ENCODE data around the gene ERCC8.
"Not testable (repeated sequence)": the region's sequence is repeated elsewhere in the genome, so short reads cannot be mapped to it uniquely, and the experiment has no call there.

Gene ERCC8, protein sequence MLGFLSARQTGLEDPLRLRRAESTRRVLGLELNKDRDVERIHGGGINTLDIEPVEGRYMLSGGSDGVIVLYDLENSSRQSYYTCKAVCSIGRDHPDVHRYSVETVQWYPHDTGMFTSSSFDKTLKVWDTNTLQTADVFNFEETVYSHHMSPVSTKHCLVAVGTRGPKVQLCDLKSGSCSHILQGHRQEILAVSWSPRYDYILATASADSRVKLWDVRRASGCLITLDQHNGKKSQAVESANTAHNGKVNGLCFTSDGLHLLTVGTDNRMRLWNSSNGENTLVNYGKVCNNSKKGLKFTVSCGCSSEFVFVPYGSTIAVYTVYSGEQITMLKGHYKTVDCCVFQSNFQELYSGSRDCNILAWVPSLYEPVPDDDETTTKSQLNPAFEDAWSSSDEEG

GRCh38 chr5:60944904-60945812, at the start of gene ERCC8, which contains the start of gene NDUFAF2:
Gene ERCC8, minus strand, starts transcription at chr5:60945070. Its CDS starts 62 bp downstream, at chr5:60945008.
Gene NDUFAF2, plus strand, starts transcription at chr5:60945205. Its CDS starts 51 bp downstream, at chr5:60945256.
- peak; percentile 95 for DNase-seq (ENCODE audit: low read depth)

GRCh38 chr5:60993875-60994571, 49.2 kb upstream of the ERCC8 start:
- DNase-seq (ENCODE audit: low read depth): no peak

DNA sequence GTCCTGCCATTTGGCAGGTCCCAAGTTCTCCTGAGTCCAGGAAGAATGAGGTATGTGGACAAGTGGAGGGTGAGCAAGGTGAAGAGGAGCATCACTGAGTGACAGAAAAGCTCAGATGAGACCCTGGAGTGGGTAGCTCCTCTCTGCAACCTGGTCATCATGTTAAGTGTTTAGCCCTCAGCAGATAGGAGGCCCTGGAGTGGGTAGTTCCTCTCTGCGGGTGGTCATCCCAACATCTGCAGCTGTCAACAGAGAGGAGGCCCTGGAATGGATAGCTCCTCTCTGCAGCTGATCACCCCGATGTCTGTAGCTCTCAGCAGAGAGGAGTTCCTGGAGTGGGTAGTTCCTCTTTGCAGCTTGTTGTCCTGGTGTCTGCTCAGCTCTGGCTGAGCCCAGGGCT, 48.6 kb upstream of the ERCC8 start:
- DNase-seq (ENCODE audit: low read depth): no peak

- DNase-seq (ENCODE audit: low read depth): no peak
Measured at GRCh38 chr5:60992871-60993270, 48.0 kb upstream of the ERCC8 start.

- DNase-seq (ENCODE audit: low read depth): no peak
Measured at GRCh38 chr5:60989790-60990189, 44.9 kb upstream of the ERCC8 start.

GRCh38 chr5:60982127-60982526, 37.3 kb upstream of the ERCC8 start:
- DNase-seq (ENCODE audit: low read depth): not testable (repeated sequence)

DNA sequence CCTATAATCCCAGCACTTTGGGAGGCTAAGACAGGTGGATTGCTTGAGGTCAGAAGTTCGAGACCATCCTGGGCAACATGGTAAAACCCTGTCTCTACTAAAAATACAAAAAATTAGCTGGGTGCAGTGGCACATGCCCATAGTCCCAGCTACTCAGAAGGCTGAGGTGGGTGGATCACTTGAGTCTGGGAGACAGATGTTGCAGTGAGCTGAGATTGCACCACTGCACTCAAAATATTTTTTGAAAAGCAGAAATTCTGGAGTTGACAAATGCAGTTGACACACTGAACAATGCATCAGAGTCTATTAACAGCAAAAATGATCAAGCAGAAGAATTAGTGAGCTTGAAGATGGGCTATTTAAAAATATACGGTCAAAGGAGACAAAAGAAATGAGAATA, 35.6 kb upstream of the ERCC8 start:
- no peak for DNase-seq (ENCODE audit: low read depth)

- no peak for DNase-seq (ENCODE audit: low read depth)
Measured at GRCh38 chr5:60978968-60979367, 34.1 kb upstream of the ERCC8 start.

GRCh38 chr5:60977956-60978737, 33.3 kb upstream of the ERCC8 start:
- no peak for DNase-seq (ENCODE audit: low read depth)

DNA sequence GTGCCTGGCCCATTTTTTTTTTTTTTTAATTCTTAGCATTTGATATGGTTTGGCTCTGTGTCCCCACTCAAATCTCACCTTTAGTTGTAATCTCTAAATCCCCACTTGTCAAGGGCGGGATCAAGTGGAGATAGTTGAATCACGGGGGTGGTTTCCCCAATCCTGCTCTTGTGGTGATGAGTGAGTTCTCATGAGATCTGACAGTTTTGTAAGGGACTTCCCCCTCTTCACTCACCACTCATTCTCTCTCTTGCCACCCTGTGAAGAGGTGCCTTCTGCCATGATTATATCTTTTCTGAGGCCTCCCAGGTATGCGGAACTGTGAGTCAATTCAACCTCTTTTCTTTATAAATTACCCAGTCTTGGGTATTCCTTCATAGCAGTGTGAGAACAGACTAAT, 27.4 kb upstream of the ERCC8 start:
- no peak for DNase-seq (ENCODE audit: low read depth)

- peak; percentile 56 for DNase-seq (ENCODE audit: low read depth)
Measured at GRCh38 chr5:60961685-60962084, 16.8 kb upstream of the ERCC8 start.

GRCh38 chr5:60960591-60960990, 15.7 kb upstream of the ERCC8 start:
- peak; percentile 33 for DNase-seq (ENCODE audit: low read depth)

DNA sequence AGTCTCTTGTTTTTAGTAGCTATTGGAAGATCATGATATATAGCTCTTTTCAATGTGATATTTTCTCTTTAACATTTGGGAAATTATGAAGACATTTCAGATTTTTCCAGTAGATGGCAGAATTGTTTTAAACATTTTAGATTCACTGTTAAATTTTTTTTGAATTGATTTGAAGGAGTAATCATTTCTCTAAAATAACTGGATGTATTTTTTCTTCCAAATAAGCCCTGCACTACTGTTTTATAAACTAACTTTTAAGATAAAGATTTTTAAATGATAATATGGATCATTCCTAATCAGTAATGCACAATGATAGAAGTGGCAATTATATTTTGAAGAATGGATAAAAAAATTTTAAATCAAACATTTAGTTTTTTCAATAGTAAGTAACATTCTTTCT, 14.3 kb upstream of the ERCC8 start:
- peak; percentile 40 for DNase-seq (ENCODE audit: low read depth)

- DNase-seq (ENCODE audit: low read depth): no peak
Measured at GRCh38 chr5:60958712-60959111, 13.8 kb upstream of the ERCC8 start.

DNA sequence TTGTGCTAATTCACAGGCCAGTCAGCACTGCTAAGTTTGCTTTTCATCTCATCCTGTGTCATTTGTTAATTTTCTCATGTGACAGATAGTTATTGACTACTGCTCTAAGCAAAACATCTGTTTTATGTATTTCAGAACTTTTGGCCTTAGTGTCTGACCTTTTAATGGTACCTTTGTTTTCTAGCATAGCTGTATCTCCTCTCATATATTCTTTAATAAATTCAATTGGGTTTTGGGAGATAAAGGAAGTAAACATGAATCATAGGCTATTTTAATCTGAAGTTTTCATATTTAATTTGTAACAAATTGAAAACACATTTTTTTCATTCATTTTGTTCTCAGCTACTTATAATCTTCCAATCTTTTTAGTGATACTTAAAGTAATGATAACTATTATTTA, 13.2 kb upstream of the ERCC8 start:
- no peak for DNase-seq (ENCODE audit: low read depth)

DNA sequence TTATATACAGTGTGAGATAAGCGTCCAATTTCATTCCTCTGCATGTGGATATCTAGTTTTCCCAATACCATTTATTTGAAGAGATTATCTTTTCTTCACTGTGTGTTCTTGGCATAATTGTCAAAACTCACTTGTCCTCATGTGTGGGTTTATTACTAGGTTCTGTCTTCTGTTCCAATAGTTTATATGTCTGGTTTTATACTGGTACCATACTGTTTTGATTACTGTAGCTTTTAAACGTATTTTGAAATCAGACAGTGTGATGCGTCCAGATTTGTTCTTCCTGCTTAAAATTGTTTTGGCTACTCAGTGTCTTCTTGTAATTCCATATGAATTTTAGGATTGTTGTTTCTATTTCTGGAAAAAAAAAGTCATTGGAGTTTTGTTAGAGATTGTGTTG, 10.4 kb upstream of the ERCC8 start:
- no peak for DNase-seq (ENCODE audit: low read depth)

- no peak for DNase-seq (ENCODE audit: low read depth)
Measured at GRCh38 chr5:60948738-60949137, 3.9 kb upstream of the ERCC8 start.

- peak; percentile 69 for DNase-seq (ENCODE audit: low read depth)
Measured at GRCh38 chr5:60945813-60946187, 930 bp upstream of the ERCC8 start.

GRCh38 chr5:60943624-60944023, 1.2 kb downstream of the ERCC8 start:
- no peak for DNase-seq (ENCODE audit: low read depth)

DNA sequence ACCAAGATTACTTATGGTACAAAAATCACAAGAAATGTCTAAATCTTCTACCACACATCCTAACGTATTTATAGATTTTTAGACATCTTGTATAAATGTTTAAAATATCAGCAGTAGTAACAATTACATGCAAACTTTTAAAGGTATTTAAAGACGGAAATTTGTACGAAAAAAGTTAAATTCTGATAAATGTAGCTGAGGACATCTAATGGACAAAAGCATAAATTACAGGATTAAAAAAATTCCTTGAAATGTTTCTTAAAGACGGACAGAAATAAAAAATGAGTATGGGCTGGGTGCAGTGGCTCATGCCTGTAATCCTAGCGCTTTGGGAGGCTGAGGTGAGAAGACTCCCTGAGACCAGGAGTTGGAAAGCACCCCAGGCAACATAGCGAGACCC, 15.8 kb downstream of the ERCC8 start:
- peak; percentile 3 for DNase-seq (ENCODE audit: low read depth)

DNA sequence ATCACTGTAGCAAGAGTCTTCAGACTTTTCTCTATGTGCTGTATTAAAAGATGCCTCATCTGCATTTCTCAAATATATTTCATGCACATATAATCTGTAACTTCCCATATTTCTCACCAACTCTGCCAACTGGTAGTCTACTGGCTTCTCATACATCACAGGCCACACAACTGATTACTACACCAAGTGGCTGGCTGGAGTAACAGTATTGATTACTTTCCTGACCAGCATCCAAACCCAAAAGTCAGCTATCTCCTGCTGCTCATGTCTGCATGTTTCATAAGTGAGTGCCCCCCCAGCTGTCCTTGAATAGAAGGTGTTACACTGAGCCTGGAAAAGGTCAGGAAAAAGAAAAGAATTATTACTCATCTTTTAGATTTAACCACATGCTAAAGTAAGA, 17.4 kb downstream of the ERCC8 start:
- DNase-seq (ENCODE audit: low read depth): no peak

DNA sequence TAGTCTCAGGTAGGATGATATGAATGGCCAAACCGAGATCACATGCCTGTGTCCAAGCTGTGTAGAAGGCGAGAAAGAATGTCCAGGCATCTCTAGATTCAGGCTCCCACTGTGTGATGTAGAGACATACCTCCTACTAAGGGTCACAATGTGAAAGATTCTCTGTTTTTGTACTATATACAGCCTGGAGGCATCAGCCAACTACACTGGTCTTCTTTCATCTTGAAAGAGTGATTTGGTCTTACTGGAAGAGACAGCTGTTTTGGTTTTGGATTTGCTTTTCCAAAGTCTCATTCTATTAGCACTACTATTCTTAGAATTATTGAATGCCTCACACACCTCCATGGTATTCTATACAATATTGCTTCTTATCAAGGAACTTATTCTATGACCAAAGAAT, 26.4 kb downstream of the ERCC8 start:
- DNase-seq (ENCODE audit: low read depth): no peak
